ENCODE results near the gene TNIP2.

Gene TNIP2

GRCh38 chr4:2762048-2762447 is 5.9 kb upstream of the TNIP2 start:
- FAIRE-seq (no peak), DNase-seq (ENCODE audit: insufficient read length) (no peak)
- TF ChIP-seq TAF1 (IDR thresholded peaks at IDR 0.05; ENCODE audit: borderline replicate concordance, low read depth, low read length) (no peak), POLR2AphosphoS5 (IDR thresholded peaks at IDR 0.05; ENCODE audit: low read depth, low read length) (no peak), POLR2A (IDR thresholded peaks at IDR 0.05; ENCODE audit: low read depth, low read length) (no peak)

- TF ChIP-seq POLR2A (IDR thresholded peaks at IDR 0.05; ENCODE audit: low read depth, low read length) (no peak), POLR2AphosphoS5 (IDR thresholded peaks at IDR 0.05; ENCODE audit: low read depth, low read length) (no peak), TAF1 (IDR thresholded peaks at IDR 0.05; ENCODE audit: borderline replicate concordance, low read depth, low read length) (no peak)
- DNase-seq (ENCODE audit: insufficient read length) (no peak), FAIRE-seq (no peak)
These were observed 5.1 kb upstream of the TNIP2 start for GRCh38 chr4:2761035-2761923.

GRCh38 chr4:2757426-2757825 is 1.3 kb upstream of the TNIP2 start:
- TF ChIP-seq POLR2AphosphoS5 (IDR thresholded peaks at IDR 0.05; ENCODE audit: low read depth, low read length): no peak
- TF ChIP-seq POLR2A (IDR thresholded peaks at IDR 0.05; ENCODE audit: low read depth, low read length): no peak
- TF ChIP-seq TAF1 (IDR thresholded peaks at IDR 0.05; ENCODE audit: borderline replicate concordance, low read depth, low read length): no peak
- no peak for DNase-seq (ENCODE audit: insufficient read length)
- FAIRE-seq: no peak

GRCh38 chr4:2756691-2757350 is 685 bp upstream of the TNIP2 start:
- no peak for TF ChIP-seq POLR2AphosphoS5 (IDR thresholded peaks at IDR 0.05; ENCODE audit: low read depth, low read length)
- no peak for TF ChIP-seq TAF1 (IDR thresholded peaks at IDR 0.05; ENCODE audit: borderline replicate concordance, low read depth, low read length)
- no peak for DNase-seq (ENCODE audit: insufficient read length)
- peak; percentile 48 for FAIRE-seq

- FAIRE-seq: peak; percentile 40
- DNase-seq (ENCODE audit: insufficient read length): no peak
- TF ChIP-seq POLR2A (IDR thresholded peaks at IDR 0.05; ENCODE audit: low read depth, low read length): no peak
- TF ChIP-seq POLR2AphosphoS5 (IDR thresholded peaks at IDR 0.05; ENCODE audit: low read depth, low read length): no peak
- TF ChIP-seq TAF1 (IDR thresholded peaks at IDR 0.05; ENCODE audit: borderline replicate concordance, low read depth, low read length): no peak
These were observed 1.0 kb downstream of the TNIP2 start for GRCh38 chr4:2754848-2755819.

- no peak for DNase-seq (ENCODE audit: insufficient read length)
- TF ChIP-seq POLR2AphosphoS5 (IDR thresholded peaks at IDR 0.05; ENCODE audit: low read depth, low read length) (no peak), TAF1 (IDR thresholded peaks at IDR 0.05; ENCODE audit: borderline replicate concordance, low read depth, low read length) (no peak), POLR2A (IDR thresholded peaks at IDR 0.05; ENCODE audit: low read depth, low read length) (no peak)
- no peak for FAIRE-seq
These were observed 2.7 kb downstream of the TNIP2 start for GRCh38 chr4:2753436-2753835.

GRCh38 chr4:2750719-2751605 is 5.2 kb downstream of the TNIP2 start:
- FAIRE-seq (no peak), DNase-seq (ENCODE audit: insufficient read length) (no peak)
- no peak for TF ChIP-seq POLR2AphosphoS5 (IDR thresholded peaks at IDR 0.05; ENCODE audit: low read depth, low read length)

GRCh38 chr4:2746891-2747695 is 9.0 kb downstream of the TNIP2 start:
- FAIRE-seq (no peak), DNase-seq (ENCODE audit: insufficient read length) (no peak)
- TF ChIP-seq POLR2A (IDR thresholded peaks at IDR 0.05; ENCODE audit: low read depth, low read length) (no peak; the same call in 1 of the 2 replicates), TAF1 (IDR thresholded peaks at IDR 0.05; ENCODE audit: borderline replicate concordance, low read depth, low read length) (no peak), POLR2AphosphoS5 (IDR thresholded peaks at IDR 0.05; ENCODE audit: low read depth, low read length) (no peak)

GRCh38 chr4:2745981-2746806 is 9.9 kb downstream of the TNIP2 start:
- DNase-seq (ENCODE audit: insufficient read length): peak; percentile 86
- FAIRE-seq: peak; percentile 100
- TF ChIP-seq POLR2A (IDR thresholded peaks at IDR 0.05; ENCODE audit: low read depth, low read length): peak; percentile 68
- TF ChIP-seq POLR2AphosphoS5 (IDR thresholded peaks at IDR 0.05; ENCODE audit: low read depth, low read length): peak; percentile 76; the same call in 1 of the 2 replicates
- TF ChIP-seq TAF1 (IDR thresholded peaks at IDR 0.05; ENCODE audit: borderline replicate concordance, low read depth, low read length): 0 out of 2 replicates have a peak, but pooled peaks have one; percentile 34

Data from GM12892 (cell line).